Keratinocyte (primary cell): ENCODE results near the gene GPX6.

Source experiments
- EZH2 ChIP-seq: IDR thresholded peaks from one replicate; pipeline ENCODE4 v1.6.1; 2012; ENCODE audit warnings: inconsistent platforms, mild to moderate bottlenecking, low read length, moderate library complexity
- TF ChIP-seq, protein P1 (sequence below), 3 experiments: IDR thresholded peaks in 1 of 3; conservative IDR thresholded peaks in 1 of 3; optimal IDR thresholded peaks in 1 of 3; 2 replicates in 2 of 3; 3 replicates in 1 of 3; pipeline versions ENCODE3 to v1.5.1; 2011; ENCODE audit warnings: low read length in 3 of 3, mild to moderate bottlenecking in 3 of 3, moderate library complexity in 2 of 3, control low read depth in 1 of 3, inconsistent platforms in 1 of 3; ENCODE audit not compliant: insufficient read depth in 2 of 3; ENCODE audit errors: extremely low read depth in 1 of 3

DNA sequence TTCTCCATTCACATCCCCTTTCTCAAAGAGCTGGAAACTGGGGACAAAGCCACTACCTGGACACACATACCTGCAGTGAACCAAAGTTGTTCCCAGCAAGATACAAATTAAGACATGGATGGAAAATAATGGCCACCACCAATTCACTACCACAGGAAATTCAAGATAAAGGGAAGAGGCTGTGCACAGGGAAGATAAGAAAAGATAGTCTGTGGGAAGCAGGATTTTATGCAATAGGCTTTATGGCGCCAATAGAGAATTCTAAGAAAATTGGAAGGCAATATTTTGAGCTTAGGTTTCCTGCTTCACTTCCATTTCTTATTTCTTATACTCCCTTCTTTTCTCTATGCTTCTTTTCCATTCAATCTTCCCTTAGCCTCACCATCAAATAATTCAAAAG lies 9.9 kb downstream of the GPX6 start:
- no peak for TF ChIP-seq EZH2
- TF ChIP-seq, protein P1, sequence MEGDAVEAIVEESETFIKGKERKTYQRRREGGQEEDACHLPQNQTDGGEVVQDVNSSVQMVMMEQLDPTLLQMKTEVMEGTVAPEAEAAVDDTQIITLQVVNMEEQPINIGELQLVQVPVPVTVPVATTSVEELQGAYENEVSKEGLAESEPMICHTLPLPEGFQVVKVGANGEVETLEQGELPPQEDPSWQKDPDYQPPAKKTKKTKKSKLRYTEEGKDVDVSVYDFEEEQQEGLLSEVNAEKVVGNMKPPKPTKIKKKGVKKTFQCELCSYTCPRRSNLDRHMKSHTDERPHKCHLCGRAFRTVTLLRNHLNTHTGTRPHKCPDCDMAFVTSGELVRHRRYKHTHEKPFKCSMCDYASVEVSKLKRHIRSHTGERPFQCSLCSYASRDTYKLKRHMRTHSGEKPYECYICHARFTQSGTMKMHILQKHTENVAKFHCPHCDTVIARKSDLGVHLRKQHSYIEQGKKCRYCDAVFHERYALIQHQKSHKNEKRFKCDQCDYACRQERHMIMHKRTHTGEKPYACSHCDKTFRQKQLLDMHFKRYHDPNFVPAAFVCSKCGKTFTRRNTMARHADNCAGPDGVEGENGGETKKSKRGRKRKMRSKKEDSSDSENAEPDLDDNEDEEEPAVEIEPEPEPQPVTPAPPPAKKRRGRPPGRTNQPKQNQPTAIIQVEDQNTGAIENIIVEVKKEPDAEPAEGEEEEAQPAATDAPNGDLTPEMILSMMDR (optimal IDR thresholded peaks at IDR 0.05 in 1 of 3, IDR thresholded peaks at IDR 0.05 in 1 of 3, conservative IDR thresholded peaks at IDR 0.05 in 1 of 3; ENCODE audit: extremely low read depth in 1 of 3, insufficient read depth in 2 of 3, low read length in 3 of 3) = no peak
